H1 (cell line): Measurements from ENCODE around the gene MAP6. TPM values are rescaled to one million over a fixed set of nuclear protein-coding genes. Genes with fewer than 3 reads are reported as not detected.
A peak's percentile ranks its signal among the peaks of the same experiment; 100 is the strongest.

Experiments used
- BCL11A ChIP-seq, 2 experiments: IDR thresholded peaks; one replicate each; pipeline ENCODE4 v1.6.1; 2011; ENCODE audit warnings: low read depth in 2 of 2, low read length in 2 of 2, mild to moderate bottlenecking in 2 of 2
- CEBPB ChIP-seq: IDR thresholded peaks from 2 replicates; pipeline ENCODE4 v1.6.1; 2012; ENCODE audit warnings: low read depth, low read length
- MAFK ChIP-seq: IDR thresholded peaks from 2 replicates; pipeline ENCODE4 v1.6.1; 2012; ENCODE audit warnings: low read depth, mild to moderate bottlenecking, improper control_type of control experiment, low read length
- RBBP5 ChIP-seq: IDR thresholded peaks from 2 replicates; pipeline ENCODE4 v1.7.1; 2012; ENCODE audit warnings: low read depth, mild to moderate bottlenecking, inconsistent platforms, low read length, moderate library complexity, borderline replicate concordance
- SP2 ChIP-seq: IDR thresholded peaks from 2 replicates; pipeline ENCODE4 v1.6.1; 2012; ENCODE audit warnings: mild to moderate bottlenecking, low read length, inconsistent platforms
- TAF7 ChIP-seq: optimal IDR thresholded peaks from 2 replicates; pipeline ENCODE3; 2011; ENCODE audit warnings: low read depth, mild to moderate bottlenecking, inconsistent platforms, low read length, moderate library complexity, borderline replicate concordance
- TBP ChIP-seq: IDR thresholded peaks from 2 replicates; pipeline ENCODE4 v1.6.1; 2011; ENCODE audit warnings: low read depth, low read length, improper control_type of control experiment
- polyA plus RNA-seq, 7 experiments: library from polyadenylated mRNA; depleted of rRNA in 3 of 7; stranded (reverse) in 5 of 7; unstranded in 2 of 7; fragments of >200 nt in 5 of 7; fragments of 200-250 nt in 2 of 7; gene quantifications; 1 replicate in 5 of 7; 2 replicates in 1 of 7; 4 replicates in 1 of 7; pipeline versions ENCODE4 v1.2.1 to v1.2.3, GENCODE V29; 2011 to 2013; ENCODE audit warnings: missing spikeins in 2 of 7, mixed read lengths in 2 of 7
- total RNA-seq: library from RNA; stranded (reverse); fragmentation: NEBNext Ultra II Directional; extraction: Animal tissue kit (Norgen Biotek cat#: 25700); gene quantifications from 2 replicates; pipeline ENCODE4 v1.2.1, GENCODE V29; 2021
- TF ChIP-seq, protein P1 (sequence below): IDR thresholded peaks from 2 replicates; pipeline ENCODE4 v1.6.1; 2011; ENCODE audit warnings: low read length, improper control_type of control experiment

Gene MAP6
- total and polyA plus RNA-seq, 2 of the 8 experiments (the other 6 are each of a cell fraction or from before 2014, with no cell fraction given) = 0.54 to 0.89 TPM

DNA sequence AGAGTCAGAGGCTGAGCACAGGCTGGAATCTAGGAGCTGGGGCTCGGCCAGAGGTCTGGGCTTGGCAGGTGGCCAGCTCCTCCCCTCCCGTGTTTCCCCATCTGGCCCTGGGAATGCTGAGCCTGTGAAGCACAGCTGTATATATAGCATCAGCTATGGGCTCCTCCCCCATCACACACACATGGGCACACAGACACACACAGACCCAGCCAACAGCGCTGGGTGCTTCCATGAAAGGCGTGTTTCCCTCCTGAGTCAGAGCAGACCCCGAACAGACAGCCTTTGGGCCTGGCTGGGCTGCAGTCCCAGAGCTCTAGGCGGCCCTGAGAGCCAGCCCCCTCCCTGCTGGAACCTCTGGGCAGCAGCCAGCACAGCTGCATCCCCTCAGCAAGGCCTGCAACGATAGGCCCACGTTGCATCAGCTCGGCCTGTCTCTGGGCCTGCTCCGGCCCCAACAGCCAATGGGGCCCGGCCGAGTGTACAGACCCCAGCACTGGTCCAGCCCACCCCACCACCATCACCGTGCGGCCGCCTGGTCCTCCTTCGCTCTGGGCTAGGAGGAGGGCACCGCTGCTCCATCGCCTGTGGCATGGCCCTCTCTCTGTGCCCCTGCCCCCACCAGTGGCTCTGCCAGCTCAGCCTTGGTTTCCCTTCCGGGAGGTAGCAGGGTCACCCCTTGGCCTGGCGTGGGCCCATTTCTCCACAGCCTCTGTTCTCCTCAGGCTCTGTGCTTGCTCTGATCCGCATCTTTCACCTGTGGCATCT lies 114.4 kb downstream of the MAP6 start (continued):
- TF ChIP-seq SP2 = no peak
- TF ChIP-seq, protein P1, sequence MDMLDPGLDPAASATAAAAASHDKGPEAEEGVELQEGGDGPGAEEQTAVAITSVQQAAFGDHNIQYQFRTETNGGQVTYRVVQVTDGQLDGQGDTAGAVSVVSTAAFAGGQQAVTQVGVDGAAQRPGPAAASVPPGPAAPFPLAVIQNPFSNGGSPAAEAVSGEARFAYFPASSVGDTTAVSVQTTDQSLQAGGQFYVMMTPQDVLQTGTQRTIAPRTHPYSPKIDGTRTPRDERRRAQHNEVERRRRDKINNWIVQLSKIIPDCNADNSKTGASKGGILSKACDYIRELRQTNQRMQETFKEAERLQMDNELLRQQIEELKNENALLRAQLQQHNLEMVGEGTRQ = no peak
- TF ChIP-seq MAFK = no peak
- TF ChIP-seq BCL11A (IDR thresholded peaks at IDR 0.05; ENCODE audit: low read depth in 2 of 2, low read length in 2 of 2) = no peak
- TF ChIP-seq TBP = peak; percentile 57; the same call in 1 of the 2 replicates
- peak; percentile 81 for TF ChIP-seq CEBPB
- peak; percentile 93; the same call in 1 of the 2 replicates for TF ChIP-seq RBBP5
- peak; percentile 10 for TF ChIP-seq TAF7
